Fibroblast of mammary gland (primary cell): ENCODE results near the gene SETD1A.

Source experiments
- DNase-seq: peaks from one replicate; pipeline ENCODE4 v3.0.0-alpha.2; 2010; ENCODE audit warnings: low read depth
- H3K4me3 ChIP-seq: 2 replicates; pipeline ENCODE4 v1.5.1; 2011; ENCODE audit warnings: low read depth, mild to moderate bottlenecking, low read length, moderate library complexity; ENCODE audit not compliant: control insufficient read depth
- CTCF ChIP-seq: conservative IDR thresholded peaks from 2 replicates; pipeline ENCODE4 v1.5.1; 2011; ENCODE audit warnings: low read depth, low read length, inconsistent platforms; ENCODE audit not compliant: control insufficient read depth, insufficient read depth

SETD1A gene

GRCh38 chr16:30986129-30986991, 28.8 kb downstream of the SETD1A start:
- no peak for TF ChIP-seq CTCF
- DNase-seq, result no peak
- H3K4me3 ChIP-seq, result peak overlapping the region; percentile 70

DNA sequence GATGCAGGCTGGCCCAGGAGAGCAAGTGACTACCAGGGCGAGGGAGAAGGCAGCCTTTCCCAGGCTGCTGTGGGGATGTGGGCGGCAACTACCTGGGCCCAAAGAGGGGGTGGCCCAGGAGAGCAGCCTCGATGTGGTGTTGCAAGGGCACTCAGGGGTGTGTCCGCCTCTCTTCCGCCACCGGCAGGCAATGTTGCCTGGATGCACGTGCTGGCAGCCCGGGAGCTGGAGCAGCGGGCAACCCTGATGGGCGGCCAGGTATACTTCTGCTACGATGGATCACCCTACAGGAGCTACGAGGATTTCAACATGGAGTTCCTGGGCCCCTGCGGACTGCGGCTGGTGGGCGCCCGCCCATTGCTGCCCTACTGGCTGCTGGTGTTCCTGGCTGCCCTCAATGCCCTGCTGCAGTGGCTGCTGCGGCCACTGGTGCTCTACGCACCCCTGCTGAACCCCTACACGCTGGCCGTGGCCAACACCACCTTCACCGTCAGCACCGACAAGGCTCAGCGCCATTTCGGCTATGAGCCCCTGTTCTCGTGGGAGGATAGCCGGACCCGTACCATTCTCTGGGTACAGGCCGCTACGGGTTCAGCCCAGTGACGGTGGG, 30.1 kb downstream of the SETD1A start:
- TF ChIP-seq CTCF, result no peak
- no peak for DNase-seq
- H3K4me3 ChIP-seq, result no peak overlapping the region

DNA sequence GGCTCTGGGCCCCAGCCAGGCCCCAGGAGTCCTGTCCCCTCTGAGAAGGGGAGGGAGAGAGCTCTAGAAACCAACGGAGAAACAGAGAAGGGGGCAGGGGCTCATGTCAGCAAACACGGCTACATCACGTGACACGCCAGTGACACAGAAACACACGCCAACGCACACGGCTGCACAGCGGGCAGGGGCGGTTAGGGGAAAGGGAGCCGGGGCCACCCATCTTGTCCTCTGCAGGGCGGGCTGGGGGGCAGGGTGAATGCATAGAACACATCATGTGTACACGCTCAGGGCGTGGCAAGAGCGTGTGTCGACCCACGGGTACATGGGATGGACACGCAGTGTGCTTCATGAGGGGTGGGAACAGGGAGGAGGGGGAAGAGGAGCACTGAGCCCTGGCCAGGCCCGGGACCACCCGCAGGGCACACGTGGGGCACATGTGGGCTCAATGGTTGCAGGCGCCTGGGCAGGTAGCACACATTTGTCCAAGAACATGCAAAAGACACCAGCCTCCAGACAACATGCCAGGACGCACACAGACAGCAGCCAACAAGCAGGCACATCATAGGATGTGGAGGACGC, 32.0 kb downstream of the SETD1A start:
- H3K4me3 ChIP-seq, result no peak overlapping the region
- no peak for TF ChIP-seq CTCF
- peak; percentile 25 for DNase-seq

DNA sequence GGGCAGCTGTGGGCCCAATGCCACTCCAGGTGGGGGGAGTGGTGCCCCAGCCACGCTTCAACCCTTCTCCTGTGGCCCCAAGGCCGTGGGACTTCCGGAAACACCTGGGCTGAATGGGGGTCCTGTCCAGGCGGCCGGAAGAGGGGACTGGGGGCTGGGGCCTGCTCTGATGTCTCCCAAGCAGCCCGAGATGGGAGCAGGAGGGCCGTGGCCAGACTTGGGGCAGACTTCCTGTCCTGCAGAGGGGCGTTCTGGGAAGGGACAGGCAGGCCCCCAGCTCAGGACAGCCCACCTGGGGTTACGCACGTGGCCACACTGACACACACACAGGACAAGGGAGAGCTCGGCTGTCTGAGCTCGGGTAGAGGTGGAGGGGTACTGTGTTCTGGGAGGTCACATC, 32.6 kb downstream of the SETD1A start:
- H3K4me3 ChIP-seq, result no peak overlapping the region
- no peak for DNase-seq
- TF ChIP-seq CTCF, result no peak

- no peak for DNase-seq
- no peak for TF ChIP-seq CTCF
- H3K4me3 ChIP-seq, result no peak overlapping the region
These were observed 33.5 kb downstream of the SETD1A start for GRCh38 chr16:30991052-30991451.

DNA sequence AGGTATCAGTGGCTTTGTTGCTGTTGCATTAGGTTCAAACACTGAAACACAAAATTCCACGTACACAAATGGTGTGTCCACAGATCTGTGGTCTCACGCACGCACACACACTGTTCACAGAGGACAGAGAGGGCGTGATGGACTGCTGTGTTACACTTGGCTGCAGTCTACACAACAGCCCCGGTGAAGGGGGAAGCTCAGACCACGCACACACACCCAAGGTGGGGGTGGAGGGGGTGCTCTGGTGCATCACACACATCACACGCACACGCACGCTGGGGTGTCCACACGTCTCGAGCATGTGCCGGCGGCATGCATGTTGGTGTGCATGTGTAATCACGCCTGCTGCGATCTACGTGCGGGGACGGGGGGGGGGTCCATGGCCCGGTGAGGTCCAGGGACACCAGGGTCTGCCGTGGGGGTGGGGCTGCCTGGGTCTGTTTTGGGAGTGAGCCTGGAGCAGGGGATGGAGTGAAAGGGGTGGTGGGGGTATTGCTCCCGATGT, 34.8 kb downstream of the SETD1A start:
- DNase-seq, result no peak
- TF ChIP-seq CTCF, result no peak
- H3K4me3 ChIP-seq, result no peak overlapping the region
